GM10266 (cell line): ENCODE results near the gene FLT1.

ENCODE experiments used
- DNase-seq: peaks from one replicate; pipeline ENCODE4 v3.0.0; 2012; ENCODE audit errors: extremely low spot score
- CTCF ChIP-seq: IDR thresholded peaks from 2 replicates; pipeline ENCODE4 v1.5.1; 2012; ENCODE audit warnings: mild to moderate bottlenecking, low read depth; ENCODE audit not compliant: control insufficient read depth, insufficient read depth; ENCODE audit errors: missing control alignments

FLT1 gene

GRCh38 chr13:28319528-28319927 lies 175.4 kb downstream of the FLT1 start:
- TF ChIP-seq CTCF, result no peak

GRCh38 chr13:28318496-28318895 lies 176.4 kb downstream of the FLT1 start:
- DNase-seq, result no peak
- TF ChIP-seq CTCF, result no peak

More at GRCh38 chr13:28319528-28319927, 175.4 kb downstream of the FLT1 start:
- DNase-seq, result no peak

GRCh38 chr13:28316836-28317235 lies 178.1 kb downstream of the FLT1 start:
- no peak for DNase-seq
- no peak for TF ChIP-seq CTCF

- TF ChIP-seq CTCF, result no peak
- no peak for DNase-seq
These were observed 178.8 kb downstream of the FLT1 start for GRCh38 chr13:28316129-28316528.

GRCh38 chr13:28314879-28315278 lies 180.0 kb downstream of the FLT1 start:
- DNase-seq, result no peak
- no peak for TF ChIP-seq CTCF

- TF ChIP-seq CTCF, result peak; percentile 27
- peak; percentile 28 for DNase-seq
These were observed 181.3 kb downstream of the FLT1 start for GRCh38 chr13:28313579-28313978.

GRCh38 chr13:28306325-28306724 lies 188.6 kb downstream of the FLT1 start:
- no peak for DNase-seq
- TF ChIP-seq CTCF, result no peak
